HG03439 (cell line): Measurements from ENCODE around the gene PMPCB.

ENCODE experiments used
- ATAC-seq: cut with Tn5 transposase; IDR thresholded peaks from one replicate; pipeline ENCODE4 v1.9.1; 2021; ENCODE audit warnings: mild to moderate bottlenecking, moderate library complexity; ENCODE audit not compliant: unreplicated experiment

Gene PMPCB

DNA sequence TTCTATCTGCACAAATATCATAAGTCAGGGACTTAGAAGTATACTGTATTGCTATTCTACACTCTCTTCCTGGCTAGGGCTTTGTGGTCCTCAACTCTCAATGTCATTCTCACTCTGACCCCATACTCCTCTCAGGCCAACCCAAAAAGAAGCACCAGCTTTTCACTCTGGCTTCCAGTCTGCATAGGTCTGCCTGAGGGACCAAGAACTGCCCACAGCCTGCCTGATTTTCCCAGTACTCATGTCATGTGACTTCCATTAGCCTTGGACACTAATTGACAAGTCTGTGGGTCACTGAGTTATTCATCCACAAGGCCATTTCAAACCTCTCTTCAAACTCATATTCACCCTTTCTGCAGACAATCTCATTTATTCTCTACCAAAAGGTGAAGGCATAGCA is 19.8 kb downstream of the PMPCB start:
- no peak for ATAC-seq

DNA sequence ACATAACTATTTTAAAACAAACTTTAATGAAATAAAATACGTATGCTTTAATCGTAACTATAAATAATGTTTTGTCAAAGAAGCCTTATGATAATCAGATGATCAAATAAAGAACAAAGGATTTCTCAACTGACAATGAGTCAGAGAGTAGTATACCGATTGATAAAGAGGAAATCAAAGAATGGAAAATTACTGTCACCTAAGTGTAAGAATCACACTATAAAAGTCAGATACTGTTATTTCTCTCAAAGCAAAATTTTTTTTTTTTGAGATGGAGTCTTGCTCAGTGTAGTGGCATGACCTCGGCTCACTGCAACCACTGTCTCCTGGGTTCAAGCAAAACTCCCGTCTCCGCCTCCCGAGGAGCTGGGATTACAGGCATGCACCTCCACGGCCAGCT is 28.5 kb downstream of the PMPCB start:
- no peak for ATAC-seq

- ATAC-seq = no peak
Measured at GRCh38 chr7:103336761-103337160, 39.5 kb downstream of the PMPCB start.

GRCh38 chr7:103338864-103339263 is 41.6 kb downstream of the PMPCB start:
- ATAC-seq = no peak

- ATAC-seq = no peak
Measured at GRCh38 chr7:103341466-103341865, 44.2 kb downstream of the PMPCB start.

DNA sequence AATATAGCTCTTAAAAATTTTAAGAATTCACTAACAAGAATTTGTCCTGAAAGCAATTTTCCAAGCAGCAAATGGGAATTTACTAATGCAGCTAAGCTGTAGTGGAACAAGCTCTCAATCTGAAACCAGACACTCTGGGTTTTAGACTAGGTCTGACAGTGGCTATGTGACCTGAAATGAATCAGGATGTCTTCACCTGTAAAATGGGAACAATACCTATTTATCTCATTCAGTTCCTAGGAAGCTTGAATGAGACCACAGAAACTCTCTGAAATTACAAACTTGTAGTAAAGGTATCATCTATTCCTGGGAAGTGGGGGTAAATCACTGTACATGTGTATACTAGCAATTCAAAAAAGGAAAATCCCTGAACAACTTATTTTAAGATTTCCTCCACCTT is 46.1 kb downstream of the PMPCB start:
- ATAC-seq = no peak

DNA sequence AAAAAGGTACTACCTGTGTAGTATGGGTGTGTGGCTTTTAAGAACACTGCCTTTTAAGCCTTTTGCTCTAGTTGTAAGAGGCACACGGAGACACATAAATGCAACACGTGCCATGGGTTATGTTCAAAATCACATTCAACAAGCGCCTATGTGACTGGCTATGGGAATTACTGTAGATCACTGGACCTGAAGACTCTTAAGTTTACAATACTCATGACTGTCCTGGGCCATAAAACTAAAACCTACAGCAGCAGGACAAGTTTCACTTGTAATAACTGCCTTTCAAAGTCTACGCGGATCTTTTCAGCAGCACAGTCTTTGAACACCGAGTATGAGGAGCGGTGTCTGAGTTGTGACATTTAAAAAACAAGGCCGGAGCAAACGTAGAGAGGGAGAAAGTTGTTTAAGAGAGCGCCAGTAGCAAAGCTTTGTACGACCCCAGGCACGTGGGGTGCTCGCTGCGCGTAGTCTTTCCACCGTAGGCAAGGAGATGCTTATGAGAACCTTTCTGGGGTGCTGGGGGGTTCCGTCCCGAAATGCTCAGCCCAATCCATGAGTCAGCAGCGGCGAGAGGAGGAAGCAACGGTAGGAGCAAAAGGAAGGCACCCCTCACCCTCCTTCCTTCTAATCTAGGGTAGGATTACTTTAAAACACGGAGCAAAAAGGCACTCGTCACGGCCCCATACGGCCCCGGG is 46.7 kb downstream of the PMPCB start:
- ATAC-seq = peak; percentile 6

- peak; percentile 79 for ATAC-seq
Measured at GRCh38 chr7:103344453-103345149, 47.4 kb downstream of the PMPCB start, which contains the start of gene DNAJC2. Gene DNAJC2, minus strand, starts transcription at chr7:103344767. Its CDS starts 145 bp downstream, at chr7:103344622.

DNA sequence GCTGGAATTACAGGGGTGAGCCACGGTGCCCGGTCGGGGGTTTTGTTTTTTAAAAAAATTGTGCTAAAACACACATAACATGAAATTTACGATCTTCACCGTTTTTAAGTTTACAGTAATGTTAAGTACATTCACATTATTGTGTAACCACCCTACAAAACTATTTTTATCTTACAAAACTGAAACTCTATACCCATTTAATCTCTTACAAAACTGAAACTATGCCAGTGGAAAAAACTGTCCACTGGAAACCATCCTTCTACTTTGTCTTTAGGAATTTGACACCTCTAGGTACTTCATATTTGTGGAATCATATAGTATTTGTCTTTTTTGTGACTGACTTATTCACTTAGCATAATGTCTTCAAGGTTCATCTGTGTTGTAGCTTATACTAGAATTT is 49.2 kb downstream of the PMPCB start:
- no peak for ATAC-seq

DNA sequence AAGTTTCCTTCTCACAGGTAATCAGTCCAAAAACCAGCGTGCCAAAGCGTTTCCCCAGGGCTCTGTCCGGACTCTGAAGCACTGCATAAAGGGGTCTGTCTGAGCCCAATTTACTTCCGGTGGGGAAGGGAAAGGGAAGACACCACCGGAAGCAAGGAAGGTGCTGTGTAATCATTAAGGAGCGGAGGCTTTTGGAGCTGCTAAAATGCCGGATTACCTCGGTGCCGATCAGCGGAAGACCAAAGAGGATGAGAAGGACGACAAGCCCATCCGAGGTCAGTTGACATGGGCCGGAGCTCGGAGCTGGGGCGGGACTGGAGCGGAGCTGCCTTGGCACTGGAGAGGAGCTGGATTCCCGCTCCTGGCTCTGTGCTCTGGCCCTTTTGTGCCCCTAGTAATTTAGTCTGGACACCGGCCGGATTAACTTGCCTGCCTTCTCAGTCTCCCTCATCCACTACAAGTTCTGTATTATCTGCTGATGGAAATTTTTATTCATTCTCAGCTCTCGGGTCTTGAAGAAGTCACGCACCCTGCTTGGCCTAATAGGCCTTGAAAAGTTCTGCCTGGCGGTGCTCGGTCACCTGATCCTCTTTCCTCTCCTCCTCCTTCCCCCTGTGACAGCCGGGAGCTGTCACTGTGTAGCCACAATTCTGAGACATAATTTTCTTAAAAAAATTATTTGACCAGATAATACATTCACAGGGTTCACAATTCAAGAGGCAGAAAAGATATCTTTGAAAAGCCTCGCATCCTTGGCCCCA is 50.5 kb downstream of the PMPCB start, which contains the start of gene PSMC2:
TSS of gene PSMC2 (plus strand) at position 137 of the 761 bp plus-strand sequence. CDS start at position 206, 69 bp downstream.
- peak; percentile 75 for ATAC-seq

- no peak for ATAC-seq
Measured at GRCh38 chr7:103348452-103348851, 51.2 kb downstream of the PMPCB start.

DNA sequence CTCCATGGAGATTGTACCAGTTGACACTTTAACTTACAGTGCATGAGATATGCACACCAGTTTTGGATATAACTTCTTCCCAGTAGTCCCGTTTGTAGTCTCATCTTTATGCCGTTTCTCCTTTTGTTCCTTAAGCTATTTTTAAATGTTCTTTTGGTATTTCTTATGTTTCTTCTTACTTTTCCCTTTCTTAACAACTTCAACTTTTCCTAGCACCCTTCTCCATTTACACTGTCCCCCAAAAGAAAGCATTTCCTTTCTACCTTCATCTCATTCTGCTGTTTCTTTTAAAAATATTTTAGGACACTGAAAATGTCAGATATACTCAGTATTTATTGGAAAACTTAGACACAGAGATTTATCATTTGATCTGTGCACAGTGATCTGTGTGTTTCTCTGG is 51.7 kb downstream of the PMPCB start:
- no peak for ATAC-seq

DNA sequence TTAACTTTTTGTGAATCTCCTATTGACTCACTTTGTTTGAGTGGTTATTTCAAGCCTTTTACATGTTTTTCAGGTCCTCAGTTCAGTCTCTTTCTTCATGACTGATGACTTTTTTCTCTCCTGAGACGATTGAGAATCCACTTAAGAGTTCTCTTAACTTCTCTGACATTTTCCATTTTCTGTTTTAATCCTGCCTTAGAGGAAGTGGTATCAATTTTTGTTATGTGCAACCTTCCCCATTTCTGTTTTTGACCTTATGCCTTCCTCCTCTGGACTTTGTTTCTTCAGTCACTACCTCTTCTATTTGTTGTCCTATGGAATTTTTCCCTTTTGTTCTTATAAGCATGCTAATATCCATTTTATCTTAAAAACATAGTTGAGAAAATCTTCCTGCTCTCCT is 52.6 kb downstream of the PMPCB start:
- no peak for ATAC-seq
